Measurements from ENCODE around the gene TP53. TPM values are rescaled to one million over a fixed set of nuclear protein-coding genes. Genes with fewer than 3 reads are reported as not detected.

TP53 gene
- polyA plus RNA-seq (2012; ENCODE audit: missing spikeins) = 84.0 TPM

DNA sequence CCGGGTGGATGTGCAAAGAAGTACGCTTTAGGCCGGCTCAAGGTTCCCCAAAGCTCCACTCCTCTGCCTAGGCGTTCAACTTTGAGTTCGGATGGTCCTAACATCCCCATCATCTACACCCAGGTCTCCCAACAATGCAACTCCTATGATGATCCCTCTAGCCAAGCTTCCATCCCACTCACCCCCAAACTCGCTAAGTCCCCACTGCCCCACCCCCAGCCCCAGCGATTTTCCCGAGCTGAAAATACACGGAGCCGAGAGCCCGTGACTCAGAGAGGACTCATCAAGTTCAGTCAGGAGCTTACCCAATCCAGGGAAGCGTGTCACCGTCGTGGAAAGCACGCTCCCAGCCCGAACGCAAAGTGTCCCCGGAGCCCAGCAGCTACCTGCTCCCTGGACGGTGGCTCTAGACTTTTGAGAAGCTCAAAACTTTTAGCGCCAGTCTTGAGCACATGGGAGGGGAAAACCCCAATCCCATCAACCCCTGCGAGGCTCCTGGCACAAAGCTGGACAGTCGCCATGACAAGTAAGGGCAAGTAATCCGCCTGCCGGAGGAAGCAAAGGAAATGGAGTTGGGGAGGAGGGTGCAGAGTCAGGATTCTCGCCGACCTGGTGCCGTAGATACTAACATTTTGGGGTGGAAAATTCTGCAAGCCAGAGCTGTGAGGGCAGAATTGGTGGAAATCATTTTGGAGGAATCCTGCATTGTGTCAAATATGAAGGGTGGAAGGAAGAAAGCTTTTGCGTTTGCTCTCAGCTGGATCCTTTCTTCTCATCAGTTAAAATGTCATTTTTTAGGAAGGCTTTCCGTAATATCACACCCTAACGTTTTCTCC lies at the start of gene TP53:
Gene TP53 (minus strand): TSS at position 419 of the 836 bp plus-strand sequence. CDS start 10,896 bp downstream, outside the sequence.
- TF ChIP-seq POLR2A (IDR thresholded peaks at IDR 0.05; ENCODE audit: low read depth, low read length) (peak; percentile 99), TAF1 (IDR thresholded peaks at IDR 0.05; ENCODE audit: borderline replicate concordance, low read depth, low read length) (peak; percentile 96), POLR2AphosphoS5 (IDR thresholded peaks at IDR 0.05; ENCODE audit: low read depth, low read length) (peak; percentile 99)
- DNase-seq (ENCODE audit: insufficient read length) = peak; percentile 71
- FAIRE-seq = peak; percentile 92

DNA sequence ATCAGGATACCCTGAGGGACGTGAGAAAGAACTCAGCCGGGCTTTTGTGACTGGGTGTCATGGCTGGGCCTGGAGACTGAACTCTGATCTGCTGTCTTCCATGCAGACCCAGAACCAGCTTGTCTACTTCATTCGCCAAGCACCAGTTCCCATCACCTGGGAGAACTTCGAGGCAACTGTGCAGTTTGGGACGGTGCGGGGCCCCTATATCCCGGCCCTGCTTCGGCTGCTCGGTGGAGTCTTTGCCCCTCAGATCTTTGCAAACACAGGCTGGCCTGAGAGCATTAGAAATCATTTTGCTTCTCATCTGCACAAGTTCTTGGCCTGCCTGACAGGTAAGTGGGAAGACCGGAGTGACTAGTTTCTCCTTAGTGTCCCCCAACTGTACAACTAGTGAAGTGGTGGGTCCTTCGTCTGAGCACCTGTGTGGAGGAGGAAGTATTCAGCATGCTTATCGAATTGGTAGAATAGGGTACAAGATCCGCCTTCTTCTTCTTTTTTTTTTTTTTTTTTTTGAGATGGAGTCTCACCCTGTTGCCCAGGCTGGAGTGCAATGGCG lies 45.8 kb upstream of the TP53 start:
- no peak for FAIRE-seq

DNA sequence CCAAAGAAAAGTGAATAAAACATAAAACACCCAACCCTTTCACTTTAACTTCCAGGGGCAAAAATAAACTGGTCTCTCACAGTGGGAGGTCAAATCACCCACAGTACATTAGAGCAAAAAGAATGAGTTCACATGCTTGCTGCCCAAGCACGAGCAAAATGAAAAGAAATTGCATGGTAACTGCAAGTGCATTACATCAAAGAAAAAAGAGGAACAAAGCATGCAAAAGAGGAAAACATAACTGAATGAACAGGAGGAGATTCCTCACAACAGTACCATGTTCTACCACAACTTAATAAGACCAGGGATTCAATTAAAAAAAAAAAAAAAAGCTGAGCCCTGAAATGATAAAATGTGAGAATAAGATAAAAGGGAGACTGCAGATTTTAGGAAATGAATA lies 42.5 kb upstream of the TP53 start:
- no peak for FAIRE-seq
- TF ChIP-seq POLR2A (IDR thresholded peaks at IDR 0.05; ENCODE audit: low read depth, low read length) = no peak
- no peak for TF ChIP-seq TAF1 (IDR thresholded peaks at IDR 0.05; ENCODE audit: borderline replicate concordance, low read depth, low read length)
- no peak for TF ChIP-seq POLR2AphosphoS5 (IDR thresholded peaks at IDR 0.05; ENCODE audit: low read depth, low read length)

More for the DNA sequence above, 45.8 kb upstream of the TP53 start:
- TF ChIP-seq POLR2A (IDR thresholded peaks at IDR 0.05; ENCODE audit: low read depth, low read length) (no peak), TAF1 (IDR thresholded peaks at IDR 0.05; ENCODE audit: borderline replicate concordance, low read depth, low read length) (no peak), POLR2AphosphoS5 (IDR thresholded peaks at IDR 0.05; ENCODE audit: low read depth, low read length) (no peak)
- DNase-seq (ENCODE audit: insufficient read length) = no peak

DNA sequence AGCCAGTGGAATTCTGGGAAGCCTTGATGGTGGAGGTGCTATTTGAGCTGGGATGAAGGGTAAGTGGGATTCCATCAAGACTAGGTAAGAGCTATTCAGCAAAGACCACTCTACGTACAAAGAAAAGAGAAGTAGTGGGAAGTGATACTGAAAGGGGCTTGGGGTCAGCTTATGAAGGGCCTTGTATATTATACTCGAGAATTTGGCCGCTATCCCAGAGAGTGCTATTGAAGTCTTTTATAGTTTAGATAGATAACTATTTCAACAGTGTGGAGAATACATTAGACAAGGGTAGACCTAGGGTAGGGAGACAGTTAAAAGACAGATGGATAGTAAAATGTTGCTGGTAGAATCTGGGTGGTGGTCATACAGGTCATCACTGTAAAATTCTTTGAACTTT lies 40.6 kb upstream of the TP53 start:
- TF ChIP-seq TAF1 (IDR thresholded peaks at IDR 0.05; ENCODE audit: borderline replicate concordance, low read depth, low read length) = no peak
- TF ChIP-seq POLR2A (IDR thresholded peaks at IDR 0.05; ENCODE audit: low read depth, low read length) = no peak
- no peak for TF ChIP-seq POLR2AphosphoS5 (IDR thresholded peaks at IDR 0.05; ENCODE audit: low read depth, low read length)
- DNase-seq (ENCODE audit: insufficient read length) = no peak
- no peak for FAIRE-seq

More for the DNA sequence above, 42.5 kb upstream of the TP53 start:
- DNase-seq (ENCODE audit: insufficient read length) = no peak

DNA sequence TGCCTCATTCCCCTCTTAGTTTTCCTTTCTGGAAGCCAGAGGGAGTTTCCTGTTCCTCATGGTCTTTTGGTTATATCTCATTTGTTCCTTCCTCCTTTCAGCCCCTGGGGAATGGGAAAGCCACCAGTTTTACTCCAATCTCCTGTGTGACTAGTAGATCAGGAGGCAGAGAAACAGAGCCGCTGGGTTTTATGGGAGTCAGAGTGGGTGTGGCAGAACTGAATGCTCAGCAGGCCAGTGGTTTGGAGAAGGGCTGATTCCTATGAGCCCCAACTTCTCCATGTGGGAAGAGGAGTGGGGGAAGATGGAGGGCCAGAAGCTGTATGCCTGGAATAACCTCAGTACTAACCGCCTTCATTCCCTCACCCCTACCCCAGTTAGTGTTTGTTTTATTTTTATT lies 34.3 kb upstream of the TP53 start:
- TF ChIP-seq POLR2AphosphoS5 (IDR thresholded peaks at IDR 0.05; ENCODE audit: low read depth, low read length) = no peak
- FAIRE-seq (no peak), DNase-seq (ENCODE audit: insufficient read length) (no peak)

DNA sequence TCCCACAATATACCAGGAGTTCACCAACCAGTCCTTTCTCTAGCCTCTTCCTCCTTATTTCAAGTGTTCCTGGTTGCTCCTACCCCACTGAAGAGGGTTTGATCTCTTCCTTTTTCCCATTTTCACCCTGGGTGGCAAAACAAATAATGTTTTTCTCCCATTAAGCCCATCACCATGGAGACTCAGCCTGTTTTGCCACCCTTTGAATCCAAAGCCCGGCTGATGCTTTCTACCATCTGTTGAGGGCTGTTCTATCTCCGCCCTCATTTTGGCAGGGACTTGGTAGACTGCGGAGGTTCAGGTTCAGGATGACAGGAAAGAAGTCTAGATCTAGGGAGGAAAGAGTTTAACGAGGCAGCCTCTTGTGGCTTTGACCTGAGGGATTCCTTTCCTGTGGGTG lies 32.8 kb upstream of the TP53 start:
- FAIRE-seq = no peak
- TF ChIP-seq TAF1 (IDR thresholded peaks at IDR 0.05; ENCODE audit: borderline replicate concordance, low read depth, low read length) = no peak
- DNase-seq (ENCODE audit: insufficient read length) = no peak

DNA sequence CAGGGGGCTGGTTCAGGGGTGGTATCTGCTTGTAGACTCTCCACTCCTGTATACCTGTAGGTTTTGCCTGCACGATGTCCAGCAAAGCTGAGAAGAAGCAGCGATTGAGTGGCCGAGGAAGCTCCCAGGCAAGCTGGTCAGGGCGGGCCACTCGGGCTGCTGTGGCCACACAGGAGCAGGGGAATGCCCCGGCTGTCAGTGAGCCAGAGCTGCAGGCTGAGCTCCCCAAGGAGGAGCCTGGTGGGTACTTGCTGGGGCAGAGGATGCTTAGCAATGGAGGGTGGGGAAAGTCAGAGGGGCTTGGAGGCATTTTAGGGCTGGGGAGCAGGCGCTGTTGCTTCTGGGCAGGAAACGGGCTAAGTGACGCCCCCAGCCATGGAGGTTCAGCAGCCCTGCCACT lies 32.4 kb upstream of the TP53 start:
- FAIRE-seq (no peak), DNase-seq (ENCODE audit: insufficient read length) (no peak)
- TF ChIP-seq POLR2A (IDR thresholded peaks at IDR 0.05; ENCODE audit: low read depth, low read length) (no peak), TAF1 (IDR thresholded peaks at IDR 0.05; ENCODE audit: borderline replicate concordance, low read depth, low read length) (no peak), POLR2AphosphoS5 (IDR thresholded peaks at IDR 0.05; ENCODE audit: low read depth, low read length) (no peak)

DNA sequence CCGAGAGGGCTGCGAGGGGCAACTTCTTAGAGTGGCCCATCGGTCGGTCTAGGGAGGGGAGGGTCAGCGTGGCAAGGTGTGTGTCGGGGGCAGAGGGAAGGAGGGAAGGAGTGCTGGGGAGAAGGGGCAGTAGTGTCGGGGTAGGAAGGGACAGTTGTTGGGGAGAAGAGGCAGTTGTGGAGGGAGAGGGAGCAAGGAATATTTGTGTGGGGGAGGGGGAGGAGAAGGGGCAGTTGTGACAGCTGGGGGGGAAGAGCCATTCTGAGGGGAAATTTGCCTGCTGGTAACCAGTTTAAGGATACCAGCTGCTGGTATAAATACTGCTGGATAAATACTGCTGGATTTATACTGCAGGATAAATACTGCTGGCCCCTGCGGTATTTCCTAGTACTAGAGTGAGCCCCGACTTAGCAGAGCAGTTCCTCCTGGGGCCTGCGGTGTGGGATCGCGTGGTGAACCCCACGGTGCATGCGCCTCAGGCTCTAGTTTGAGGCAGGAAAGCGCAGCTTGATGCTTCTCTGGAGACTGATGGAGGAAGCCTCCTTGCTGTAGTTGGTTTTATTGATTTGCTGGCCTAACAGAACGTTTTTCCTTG lies 30.6 kb upstream of the TP53 start:
- FAIRE-seq = no peak
- DNase-seq (ENCODE audit: insufficient read length) = no peak
- TF ChIP-seq POLR2A (IDR thresholded peaks at IDR 0.05; ENCODE audit: low read depth, low read length) (no peak), POLR2AphosphoS5 (IDR thresholded peaks at IDR 0.05; ENCODE audit: low read depth, low read length) (no peak), TAF1 (IDR thresholded peaks at IDR 0.05; ENCODE audit: borderline replicate concordance, low read depth, low read length) (no peak)

DNA sequence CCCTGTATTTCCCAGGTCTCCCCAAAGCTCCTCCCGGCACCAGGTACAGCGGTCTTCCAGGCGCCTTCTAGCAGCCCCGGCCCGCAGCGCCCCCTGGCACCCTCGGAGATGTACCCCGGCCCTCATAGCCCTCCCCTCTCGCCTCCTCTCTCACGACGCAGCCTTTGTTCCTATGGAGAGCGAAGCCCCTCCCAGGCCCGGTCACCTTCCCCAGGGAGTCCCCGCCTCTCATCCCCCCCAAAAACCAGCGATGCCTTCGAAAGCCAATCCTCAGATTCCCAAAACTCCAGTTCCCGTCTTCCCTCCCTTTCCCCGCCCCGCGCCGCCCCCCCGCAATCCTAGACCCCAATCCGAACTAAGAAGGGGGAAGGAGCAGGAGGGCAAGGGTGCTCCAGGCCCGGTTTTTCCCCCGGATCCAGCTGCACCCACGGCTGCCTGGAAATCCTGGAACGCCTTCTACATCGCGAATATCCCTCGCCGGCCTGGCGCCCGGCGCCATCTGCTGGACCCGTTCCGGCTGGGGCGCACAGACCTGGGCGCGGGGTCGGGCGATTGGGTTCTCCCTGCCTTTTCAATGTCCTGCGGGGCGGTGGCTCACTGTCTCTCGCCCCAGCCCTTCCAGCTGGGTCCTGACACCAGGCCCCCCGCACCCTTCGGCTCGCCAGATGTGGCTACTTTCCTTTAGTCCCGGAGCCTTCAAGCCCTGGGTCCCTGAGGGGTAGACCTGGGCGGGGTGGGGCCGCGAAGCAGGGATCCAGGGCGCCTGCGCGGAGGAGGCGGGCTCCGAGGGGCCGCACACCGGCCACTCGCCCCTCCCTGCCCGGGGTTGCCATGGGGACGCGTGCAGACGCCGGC lies 29.8 kb upstream of the TP53 start, which contains the start of gene DNAH2:
Gene DNAH2 (plus strand): TSS at position 844 of the 855 bp plus-strand sequence. CDS start 1,991 bp downstream, outside the sequence.
- TF ChIP-seq POLR2A (IDR thresholded peaks at IDR 0.05; ENCODE audit: low read depth, low read length) = no peak
- no peak for TF ChIP-seq TAF1 (IDR thresholded peaks at IDR 0.05; ENCODE audit: borderline replicate concordance, low read depth, low read length)
- TF ChIP-seq POLR2AphosphoS5 (IDR thresholded peaks at IDR 0.05; ENCODE audit: low read depth, low read length) = no peak
- DNase-seq (ENCODE audit: insufficient read length) (peak; percentile 54), FAIRE-seq (no peak)

DNA sequence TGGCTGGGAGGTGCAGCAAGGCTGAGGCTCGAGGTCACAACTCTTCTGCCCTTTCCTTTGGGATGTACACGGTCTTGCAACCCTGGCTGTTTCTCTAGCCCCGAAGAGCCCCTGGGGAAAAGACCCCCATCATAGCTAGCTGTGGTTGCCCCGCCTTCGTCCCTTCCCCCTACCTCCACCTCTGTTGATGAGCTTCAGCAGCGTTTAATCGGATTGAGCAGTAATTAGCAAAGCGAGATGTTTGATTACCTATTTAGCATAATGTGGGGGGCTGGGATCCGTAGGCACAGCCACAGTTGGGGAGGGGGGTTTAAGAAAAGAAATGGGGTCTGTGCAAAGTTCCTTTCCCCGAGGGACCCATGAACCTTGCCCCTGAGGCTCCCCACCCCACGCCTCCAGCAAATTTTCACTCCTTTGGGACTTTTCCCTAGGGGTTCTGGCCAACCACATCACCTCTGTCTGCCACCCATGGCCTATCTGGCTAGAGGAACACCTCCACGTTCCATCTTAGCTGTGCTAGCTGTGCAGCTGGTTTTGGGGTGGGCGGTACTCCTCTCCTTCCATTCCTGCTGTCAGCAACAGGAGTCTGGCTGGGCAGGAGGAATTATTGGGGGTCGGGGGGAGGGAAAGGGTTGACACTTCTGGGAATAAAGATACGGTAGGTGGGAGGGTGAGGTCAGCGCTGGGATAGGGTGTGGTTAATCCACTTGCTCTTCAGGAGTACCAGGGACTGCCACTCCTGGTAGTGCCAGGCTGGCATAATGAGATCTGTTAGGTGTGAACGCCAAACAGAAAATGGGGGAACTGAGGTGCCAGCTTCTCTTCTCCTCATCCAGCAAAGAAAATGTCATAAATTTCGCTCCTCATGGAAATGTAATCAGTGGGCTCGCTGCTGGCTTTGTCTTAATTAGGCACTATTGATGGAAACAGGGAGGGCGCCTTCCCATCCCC lies 28.9 kb upstream of the TP53 start:
- no peak for FAIRE-seq
- TF ChIP-seq POLR2A (IDR thresholded peaks at IDR 0.05; ENCODE audit: low read depth, low read length) = no peak
- no peak for TF ChIP-seq TAF1 (IDR thresholded peaks at IDR 0.05; ENCODE audit: borderline replicate concordance, low read depth, low read length)
- no peak for TF ChIP-seq POLR2AphosphoS5 (IDR thresholded peaks at IDR 0.05; ENCODE audit: low read depth, low read length)
- no peak for DNase-seq (ENCODE audit: insufficient read length)

Data from GM12892 (cell line).